ENCODE measurements around the gene EED.

Gene EED, protein sequence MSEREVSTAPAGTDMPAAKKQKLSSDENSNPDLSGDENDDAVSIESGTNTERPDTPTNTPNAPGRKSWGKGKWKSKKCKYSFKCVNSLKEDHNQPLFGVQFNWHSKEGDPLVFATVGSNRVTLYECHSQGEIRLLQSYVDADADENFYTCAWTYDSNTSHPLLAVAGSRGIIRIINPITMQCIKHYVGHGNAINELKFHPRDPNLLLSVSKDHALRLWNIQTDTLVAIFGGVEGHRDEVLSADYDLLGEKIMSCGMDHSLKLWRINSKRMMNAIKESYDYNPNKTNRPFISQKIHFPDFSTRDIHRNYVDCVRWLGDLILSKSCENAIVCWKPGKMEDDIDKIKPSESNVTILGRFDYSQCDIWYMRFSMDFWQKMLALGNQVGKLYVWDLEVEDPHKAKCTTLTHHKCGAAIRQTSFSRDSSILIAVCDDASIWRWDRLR

DNA sequence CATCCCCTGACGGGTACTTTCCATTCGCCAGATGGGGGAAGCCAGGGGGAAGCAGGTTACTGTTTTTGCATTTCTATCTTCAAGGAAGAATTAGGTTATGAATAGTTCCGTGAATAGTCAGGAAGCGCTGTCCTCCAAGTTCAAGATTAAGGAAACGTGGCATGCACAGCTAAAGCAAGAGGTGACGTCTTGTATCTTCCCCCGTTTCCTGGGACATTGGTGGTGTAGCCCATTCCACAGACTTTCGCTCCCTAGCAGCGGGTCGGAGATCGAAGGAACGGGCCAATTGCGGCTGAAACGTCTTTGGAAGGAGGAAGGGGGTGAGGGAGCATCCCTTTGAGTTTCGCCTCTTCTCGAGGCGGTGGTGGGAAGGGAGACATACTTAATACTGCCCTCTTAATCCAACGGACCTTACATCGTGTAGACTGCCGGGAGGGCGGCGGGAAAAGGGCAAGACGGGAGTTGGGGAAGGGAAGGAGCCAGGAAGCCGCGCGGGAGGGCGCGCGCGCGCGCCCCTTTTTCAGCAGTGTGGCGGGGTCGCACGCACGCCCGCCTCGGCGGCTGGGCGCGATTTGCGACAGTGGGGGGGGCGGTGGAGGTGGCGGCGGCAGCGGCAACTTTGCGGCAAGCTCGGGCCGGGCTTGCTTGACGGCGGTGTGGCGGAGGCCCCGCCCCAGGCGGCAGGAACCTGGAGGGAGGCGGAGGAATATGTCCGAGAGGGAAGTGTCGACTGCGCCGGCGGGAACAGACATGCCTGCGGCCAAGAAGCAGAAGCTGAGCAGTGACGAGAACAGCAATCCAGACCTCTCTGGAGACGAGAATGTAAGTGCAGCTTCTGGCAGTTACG is at the start of gene EED:
TSS of gene EED (plus strand) at position 232 of the 847 bp plus-strand sequence. CDS start at position 709, 477 bp downstream.
- TF ChIP-seq POLR2A (IDR thresholded peaks at IDR 0.05; ENCODE audit: low read length), result peak; percentile 94
- TF ChIP-seq GATA1 (IDR thresholded peaks at IDR 0.05; ENCODE audit: low read depth, low read length), result no peak

DNA sequence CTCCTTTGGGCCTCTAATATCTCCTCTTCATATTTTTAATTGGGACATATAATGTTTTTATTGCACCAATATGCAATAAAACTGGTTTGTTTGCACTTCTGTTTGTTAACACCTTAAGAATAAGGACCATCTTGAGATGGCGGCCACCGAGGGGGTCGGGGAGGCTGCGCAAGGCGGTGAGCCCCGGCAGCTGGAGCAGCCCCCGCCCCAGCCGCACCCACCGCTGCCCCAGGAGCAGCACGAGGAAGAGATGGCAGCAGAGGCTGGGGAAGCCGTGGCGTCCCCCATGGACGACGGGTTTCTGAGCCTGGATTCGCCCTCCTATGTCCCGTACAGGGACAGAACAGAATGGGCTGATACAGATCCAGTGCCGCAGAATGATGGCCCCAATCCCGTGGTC is 49.6 kb upstream of the EED start:
- TF ChIP-seq POLR2A (IDR thresholded peaks at IDR 0.05; ENCODE audit: low read length), result no peak
- TF ChIP-seq GATA1 (IDR thresholded peaks at IDR 0.05; ENCODE audit: low read depth, low read length), result no peak
- no peak for DNase-seq

More for the DNA sequence above, at the start of gene EED:
- peak; percentile 97 for DNase-seq

- no peak for TF ChIP-seq POLR2A (IDR thresholded peaks at IDR 0.05; ENCODE audit: low read length)
- TF ChIP-seq GATA1 (IDR thresholded peaks at IDR 0.05; ENCODE audit: low read depth, low read length), result no peak
- DNase-seq, result no peak
Measured at GRCh38 chr11:86196085-86196696, 48.4 kb upstream of the EED start.

DNA sequence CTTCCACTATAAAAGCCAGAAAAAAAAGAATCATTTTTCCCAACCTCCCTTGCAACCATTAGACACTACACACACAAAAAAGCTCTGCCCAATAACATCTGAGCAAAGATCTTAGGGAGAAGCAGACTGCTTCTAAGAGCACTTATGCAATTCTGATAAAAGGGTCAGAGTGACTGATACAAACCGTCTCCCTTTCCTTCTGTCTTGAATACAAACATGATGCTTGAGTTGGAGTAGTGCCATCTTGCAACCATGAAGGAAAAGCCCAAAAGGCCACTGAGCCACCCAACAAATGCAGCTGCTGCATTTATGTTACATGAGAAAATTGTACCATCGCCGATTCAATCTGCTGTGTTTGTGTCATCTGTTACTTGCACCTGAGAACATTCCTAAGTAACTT is 47.6 kb upstream of the EED start:
- DNase-seq, result peak; percentile 83
- TF ChIP-seq POLR2A (IDR thresholded peaks at IDR 0.05; ENCODE audit: low read length) (peak; percentile 35), GATA1 (IDR thresholded peaks at IDR 0.05; ENCODE audit: low read depth, low read length) (no peak)

DNA sequence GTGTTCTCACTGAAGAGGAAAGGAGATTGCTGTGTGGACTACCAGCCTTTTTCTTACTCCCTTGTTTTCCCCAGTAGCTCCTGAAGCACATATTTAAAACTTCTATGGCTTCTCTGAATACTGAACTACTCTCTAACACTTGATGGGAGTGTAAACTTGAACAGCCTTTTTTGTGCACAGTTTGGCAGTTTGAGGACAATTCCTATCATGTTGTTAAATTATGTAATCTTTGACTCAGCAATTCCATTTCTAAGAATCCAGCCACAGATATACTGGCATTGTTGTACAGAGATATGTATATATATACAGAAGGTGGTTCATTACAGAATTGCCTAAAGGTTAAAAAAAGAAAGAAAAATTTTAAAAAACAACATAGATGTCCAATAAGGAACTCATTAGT is 47.1 kb upstream of the EED start:
- DNase-seq, result peak; percentile 80 to 84
- TF ChIP-seq POLR2A (IDR thresholded peaks at IDR 0.05; ENCODE audit: low read length), result no peak
- no peak for TF ChIP-seq GATA1 (IDR thresholded peaks at IDR 0.05; ENCODE audit: low read depth, low read length)

GRCh38 chr11:86198139-86198538 is 46.4 kb upstream of the EED start:
- TF ChIP-seq GATA1 (IDR thresholded peaks at IDR 0.05; ENCODE audit: low read depth, low read length), result no peak
- TF ChIP-seq POLR2A (IDR thresholded peaks at IDR 0.05; ENCODE audit: low read length), result no peak

DNA sequence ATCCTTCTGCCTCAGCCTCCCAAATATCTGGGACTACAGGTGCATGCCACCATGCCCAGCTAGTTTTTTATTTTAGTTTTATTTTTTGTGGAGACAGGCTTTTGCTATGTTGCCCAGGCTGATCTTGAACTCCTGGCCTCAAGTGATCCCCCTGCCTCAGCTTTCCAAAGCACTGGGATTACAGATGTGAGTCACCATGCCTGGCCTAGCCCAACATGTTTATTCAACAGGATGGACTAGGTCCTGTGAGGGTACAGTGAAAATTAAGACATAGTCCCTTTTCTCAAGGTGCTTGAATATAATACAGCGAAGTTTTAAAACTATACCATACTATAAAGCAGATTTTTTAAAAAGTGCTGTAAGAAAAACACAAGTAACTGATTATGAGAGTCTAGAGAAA is 45.2 kb upstream of the EED start:
- no peak for DNase-seq
- TF ChIP-seq POLR2A (IDR thresholded peaks at IDR 0.05; ENCODE audit: low read length), result no peak

More at GRCh38 chr11:86198139-86198538, 46.4 kb upstream of the EED start:
- peak; percentile 43 to 53 for DNase-seq

GRCh38 chr11:86201371-86201884 is 43.1 kb upstream of the EED start:
- TF ChIP-seq POLR2A (IDR thresholded peaks at IDR 0.05; ENCODE audit: low read length), result no peak
- no peak for TF ChIP-seq GATA1 (IDR thresholded peaks at IDR 0.05; ENCODE audit: low read depth, low read length)
- no peak for DNase-seq

DNA sequence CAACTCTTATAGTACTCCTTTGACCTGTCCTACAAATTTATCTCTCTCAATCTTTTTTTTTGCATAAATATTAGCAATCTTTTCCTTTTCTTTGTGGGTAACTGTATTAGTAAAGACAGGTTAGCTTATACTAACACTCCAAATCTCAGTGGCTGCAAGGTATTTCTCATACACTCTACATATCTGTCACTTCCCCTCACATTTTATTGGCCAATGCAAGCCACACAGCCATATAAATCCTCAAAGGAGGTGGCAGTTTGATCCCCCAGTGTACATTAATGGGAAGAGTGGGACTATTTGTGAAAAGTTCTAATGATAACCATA is 42.6 kb upstream of the EED start:
- DNase-seq, result peak in 1 of 2 experiments; percentile 62

DNA sequence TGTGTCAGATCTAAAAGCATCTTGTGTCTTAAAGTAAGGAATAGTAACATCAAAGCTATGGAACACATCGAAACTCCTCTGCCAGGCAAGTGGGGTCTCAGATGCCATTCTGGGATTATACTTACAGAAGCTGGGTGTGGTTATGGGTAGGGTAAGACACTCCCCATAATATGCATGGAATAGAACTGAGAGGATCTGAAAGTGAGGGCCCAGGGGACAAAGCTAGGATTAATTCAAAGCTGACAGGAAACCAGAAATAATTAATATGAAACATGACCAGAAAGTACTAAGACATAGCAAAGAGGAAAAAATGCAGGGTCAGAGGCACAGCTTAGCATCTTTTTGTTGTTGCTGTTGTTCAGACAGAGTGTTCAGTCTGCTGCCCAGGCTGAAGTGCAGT is 40.2 kb upstream of the EED start:
- no peak for DNase-seq
- TF ChIP-seq GATA1 (IDR thresholded peaks at IDR 0.05; ENCODE audit: low read depth, low read length) (no peak), POLR2A (IDR thresholded peaks at IDR 0.05; ENCODE audit: low read length) (no peak)

More for the DNA sequence above, 42.6 kb upstream of the EED start:
- TF ChIP-seq POLR2A (IDR thresholded peaks at IDR 0.05; ENCODE audit: low read length), result no peak
- no peak for TF ChIP-seq GATA1 (IDR thresholded peaks at IDR 0.05; ENCODE audit: low read depth, low read length)

GRCh38 chr11:86205421-86206336 is 38.9 kb upstream of the EED start:
- DNase-seq, result no peak
- TF ChIP-seq POLR2A (IDR thresholded peaks at IDR 0.05; ENCODE audit: low read length), result no peak
- no peak for TF ChIP-seq GATA1 (IDR thresholded peaks at IDR 0.05; ENCODE audit: low read depth, low read length)

DNA sequence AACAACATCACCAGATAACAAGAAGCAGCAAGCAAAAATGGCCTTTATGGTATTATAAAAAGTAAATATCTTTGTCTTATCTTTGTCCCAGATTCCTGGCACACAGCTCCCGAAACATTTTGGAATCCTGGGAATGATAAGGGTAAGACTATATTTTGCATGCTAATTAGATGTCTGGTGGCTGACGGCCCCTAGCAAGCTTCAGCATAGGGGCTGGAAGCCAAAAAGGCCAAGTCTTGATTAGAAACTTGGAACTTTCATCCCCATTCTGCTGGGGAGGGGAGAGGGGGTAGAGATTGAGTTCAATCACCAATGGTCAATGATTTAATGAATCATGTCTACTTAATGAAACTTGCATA is 38.2 kb upstream of the EED start:
- TF ChIP-seq GATA1 (IDR thresholded peaks at IDR 0.05; ENCODE audit: low read depth, low read length) (no peak), POLR2A (IDR thresholded peaks at IDR 0.05; ENCODE audit: low read length) (no peak)
- DNase-seq, result no peak

DNA sequence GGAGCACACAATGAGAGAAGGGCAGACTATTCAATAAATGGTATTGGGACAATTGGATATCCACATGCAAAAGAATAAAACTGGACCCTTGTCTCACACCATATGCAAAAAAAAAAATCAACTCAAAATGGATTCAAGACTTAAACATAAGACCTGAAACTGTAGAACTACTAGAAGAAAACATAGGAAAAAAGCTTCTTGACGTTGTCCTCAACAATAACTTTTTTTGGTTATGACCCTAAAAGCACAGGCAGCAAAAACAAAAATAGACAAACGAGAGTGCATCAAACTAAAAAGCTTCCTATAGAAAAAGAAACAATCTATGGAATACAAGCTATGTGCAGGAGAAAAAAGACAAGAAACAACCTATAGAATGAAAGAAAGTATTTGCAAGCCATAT is 37.1 kb upstream of the EED start:
- TF ChIP-seq GATA1 (IDR thresholded peaks at IDR 0.05; ENCODE audit: low read depth, low read length) (no peak), POLR2A (IDR thresholded peaks at IDR 0.05; ENCODE audit: low read length) (no peak)
- no peak for DNase-seq

All from erythroblast (primary cell).